Psoas muscle (tissue), 8 donors: Measurements from ENCODE around the gene STAT3. TPM values are rescaled to one million over a fixed set of nuclear protein-coding genes. Genes with fewer than 3 reads are reported as not detected.

Source experiments
- ATAC-seq, 4 donors: fragments of 200-7000 bp; cut with Tn5 transposase; one replicate each; pipeline ENCODE4 v1.9.1; 2020; ENCODE audit warnings: moderate library complexity in 3 of 4, mild to moderate bottlenecking in 2 of 4
- DNase-seq, 2 donors: peaks; one replicate each; pipeline ENCODE4 v3.0.0-alpha.2; 2020
- H3K27ac ChIP-seq: fragments of 200-600 bp; one replicate; pipeline ENCODE4 v1.8.0; 2022
- H3K27me3 ChIP-seq, 3 donors: fragments of 200-600 bp in 1 of 3; one replicate each; pipeline versions ENCODE4 v1.6.1 to v1.8.0; 2013 to 2022; ENCODE audit warnings: low read length in 2 of 3, mild to moderate bottlenecking in 2 of 3, moderate library complexity in 1 of 3; ENCODE audit not compliant: insufficient read depth in 3 of 3
- H3K36me3 ChIP-seq, 2 donors: fragments of 200-600 bp in 1 of 2; one replicate each; pipeline versions ENCODE4 v1.6.1 to v1.8.0; 2013 to 2022; ENCODE audit warnings: low read depth in 1 of 2, mild to moderate bottlenecking in 1 of 2, moderate library complexity in 1 of 2; ENCODE audit not compliant: insufficient read depth in 1 of 2
- H3K4me1 ChIP-seq: fragments of 200-600 bp; one replicate; pipeline ENCODE4 v1.8.0; 2022
- H3K4me3 ChIP-seq: fragments of 200-600 bp; one replicate; pipeline ENCODE4 v1.8.0; 2022; ENCODE audit warnings: mild to moderate bottlenecking
- H3K9me3 ChIP-seq: fragments of 200-600 bp; one replicate; pipeline ENCODE4 v1.8.0; 2022
- CTCF ChIP-seq: fragments of 200-600 bp; IDR thresholded peaks from one replicate; pipeline ENCODE4 v1.8.0; 2022; ENCODE audit warnings: antibody characterized with exemption
- WGBS, 3 donors: extraction: QIAGEN DNeasy Blood & Tissue Kit; methylation state at CpG; one replicate each; pipeline versions ENCODE4 v1.1.6 to v1.1.7; 2013; 5-methylcytosine and 5-hydroxymethylcytosine counted together
- intact Hi-C, 2 donors: fragments of 100-400 bp; cut with DNase I; formaldehyde crosslinking; loops; one replicate each; pipeline versions ENCODE4 v1.11.0 to v1.14.2; 2022
- polyA plus RNA-seq, 3 donors: library from polyadenylated mRNA; stranded (reverse); fragments of 200-250 nt; gene quantifications; one replicate each; pipeline ENCODE4 v1.2.3, GENCODE V29; 2013
- total RNA-seq, 4 donors: library from RNA; stranded (reverse); fragmentation: NEBNext Ultra II Directional in 2 of 4; extraction: Animal tissue kit (Norgen Biotek cat#: 25700) in 2 of 4; gene quantifications; one replicate each; pipeline versions ENCODE4 v1.2.1 to v1.2.4, GENCODE V29; 2021 to 2023
- donor health status: healthy with polysubstance abuse.
- donor health status: DM: no; HTN: no; CAD: no; lungs with moderate emphysema.
- donor health status: Bipolar disorder and iron deficiency.
- donor health status: healthy.
- donor health status: DM: yes; HTN: yes; CAD: no.
- donor health status: DM: no; HTN: no; CAD: no.
- donor health status: DM: no; HTN: no; CAD: no.
- donor health status: DM: yes; HTN: yes; CAD: no.

Gene STAT3
- total and polyA plus RNA-seq, 7 donors = 67.3 to 279 (median 111) TPM

- Histone ChIP-seq H3K4me3 (peak overlapping the region; percentile 37), H3K9me3 (no peaks in the 10 kb centered on the region), H3K4me1 (peaks cover 63% of the 10 kb centered on the region), H3K27ac (peak overlapping the region; percentile 90), H3K36me3 (peaks cover 0 to 35% of the 10 kb centered on the region in 2 donors), H3K27me3 (no peaks in the 10 kb centered on the region)
- WGBS, 3 donors = 26 to 37% (median 32%) methylated on average over 5 of the region's 5 CpGs
- DNase-seq (no peak), ATAC-seq (no peak)
- intact Hi-C loops = loop anchor here (1.0 to 10.0 kb wide), 7 partner anchors 18 to 292 kb away; partner anchors contain the start of genes DHX58 (in 1 of the 2) and STAT3 (in 1 of the 2)
- TF ChIP-seq CTCF = no peak
Observed at GRCh38 chr17:42406615-42407288, 18.5 kb upstream of the STAT3 start.

- no peaks in the 10 kb centered on the region for H3K9me3 ChIP-seq
- TF ChIP-seq CTCF = peak; percentile 81
- WGBS, 3 donors = 27 to 36% (median 36%) methylated on average over 26 of the region's 26 CpGs
- ATAC-seq (peak; percentile 58 to 73 (median 68)), DNase-seq (peak; percentile 88 to 92)
- H3K4me1 ChIP-seq = peaks cover 56% of the 10 kb centered on the region
- peak overlapping the region; percentile 37 for H3K4me3 ChIP-seq
- peaks cover 0 to 35% of the 10 kb centered on the region in 2 donors for H3K36me3 ChIP-seq
- peak overlapping the region; percentile 90 for H3K27ac ChIP-seq
- no peaks in the 10 kb centered on the region for H3K27me3 ChIP-seq
- intact Hi-C loops = loop anchor here (1.0 to 10.0 kb wide), 7 partner anchors 17 to 291 kb away; partner anchors contain the start of genes DHX58 (in 1 of the 2) and STAT3 (in 1 of the 2)
Observed at GRCh38 chr17:42405963-42406495, 17.8 kb upstream of the STAT3 start.

GRCh38 chr17:42405076-42405475, 16.8 kb upstream of the STAT3 start:
- peaks cover 53% of the 10 kb centered on the region for H3K4me1 ChIP-seq
- H3K27ac ChIP-seq = no peak overlapping the region
- 82 to 86% (median 85%) methylated on average over 35 of the region's 35 CpGs for WGBS, 3 donors
- H3K27me3 ChIP-seq = no peaks in the 10 kb centered on the region
- no peaks in the 10 kb centered on the region for H3K9me3 ChIP-seq
- no peak overlapping the region for H3K4me3 ChIP-seq
- intact Hi-C loops = loop anchor here in 1 of 2 donors (5.0 to 10.0 kb wide), 3 partner anchors 112 to 290 kb away; partner anchors contain the start of gene DHX58
- TF ChIP-seq CTCF = no peak
- no peak for DNase-seq
- H3K36me3 ChIP-seq = peaks cover 0 to 35% of the 10 kb centered on the region in 2 donors
- no peak for ATAC-seq

GRCh38 chr17:42404326-42405055, 16.2 kb upstream of the STAT3 start:
- Histone ChIP-seq H3K4me3 (no peak overlapping the region), H3K4me1 (peaks cover 47% of the 10 kb centered on the region), H3K9me3 (no peaks in the 10 kb centered on the region), H3K36me3 (peaks cover 0 to 35% of the 10 kb centered on the region in 2 donors), H3K27ac (peak overlapping the region; percentile 11), H3K27me3 (no peaks in the 10 kb centered on the region)
- no peak for TF ChIP-seq CTCF
- 84 to 85% (median 85%) methylated on average over 62 to 63 of the region's 63 CpGs for WGBS, 3 donors
- DNase-seq = no peak
- no peak for ATAC-seq
- intact Hi-C loops = loop anchor here in 1 of 2 donors (5.0 to 10.0 kb wide), 3 partner anchors 113 to 290 kb away; partner anchors contain the start of gene DHX58
